ENCODE measurements around the gene RAB20. TPM values are rescaled to one million over a fixed set of nuclear protein-coding genes. Genes with fewer than 3 reads are reported as not detected.

RAB20 gene
- total RNA-seq, 1 donor from 2014 or later, result 2.6 TPM

DNA sequence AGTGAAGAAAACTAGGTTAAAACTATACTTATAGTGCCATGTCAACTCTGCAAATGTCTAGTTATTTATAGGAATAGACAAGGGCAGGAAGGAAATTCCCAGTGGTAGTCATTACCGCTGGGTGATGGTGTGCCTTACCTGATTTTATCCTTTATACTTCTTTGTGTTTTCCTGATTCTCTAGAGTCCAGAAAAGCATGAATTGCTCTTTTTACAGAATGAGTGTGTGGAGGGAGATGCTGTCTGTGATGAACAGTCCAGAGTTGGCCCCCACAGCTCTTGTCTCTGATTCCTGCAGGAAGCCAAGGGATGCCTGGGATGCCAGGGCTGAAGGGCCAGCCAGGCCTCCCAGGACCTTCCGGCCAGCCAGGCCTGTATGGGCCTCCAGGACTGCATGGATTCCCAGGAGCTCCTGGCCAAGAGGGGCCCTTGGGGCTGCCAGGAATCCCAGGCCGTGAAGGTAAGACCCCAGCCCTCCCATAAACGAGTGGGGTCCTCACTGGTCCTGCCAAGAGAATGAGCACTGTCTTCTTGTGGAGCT lies 83.7 kb downstream of the RAB20 start:
- Histone ChIP-seq H2AFZ (ENCODE audit: low read depth, low read length) (no peak overlapping the region), H3K79me2 (ENCODE audit: insufficient read depth, low read length) (no peaks in the 10 kb centered on the region), H3K4me2 (ENCODE audit: low read length) (no peak overlapping the region), H3K9me3 (ENCODE audit: insufficient read depth, low read depth, low read length) (no peaks in the 10 kb centered on the region), H3K36me3 (ENCODE audit: insufficient read depth, low read length) (peaks cover 58% of the 10 kb centered on the region), H3K9ac (ENCODE audit: low read length) (no peak overlapping the region), H4K20me1 (ENCODE audit: insufficient read depth, low read length) (peaks cover 62% of the 10 kb centered on the region), H3K4me3 (ENCODE audit: insufficient read depth, low read depth, low read length) (no peak overlapping the region), H3K4me1 (ENCODE audit: insufficient read depth, low read length) (no peaks in the 10 kb centered on the region), H3K27me3 (ENCODE audit: insufficient read depth, low read length) (no peaks in the 10 kb centered on the region), H3K27ac (ENCODE audit: low read depth, low read length) (no peak overlapping the region)
- no peak for TF ChIP-seq EZH2 (IDR thresholded peaks at IDR 0.05; ENCODE audit: insufficient read depth, low read length)
- TF ChIP-seq, protein P1, sequence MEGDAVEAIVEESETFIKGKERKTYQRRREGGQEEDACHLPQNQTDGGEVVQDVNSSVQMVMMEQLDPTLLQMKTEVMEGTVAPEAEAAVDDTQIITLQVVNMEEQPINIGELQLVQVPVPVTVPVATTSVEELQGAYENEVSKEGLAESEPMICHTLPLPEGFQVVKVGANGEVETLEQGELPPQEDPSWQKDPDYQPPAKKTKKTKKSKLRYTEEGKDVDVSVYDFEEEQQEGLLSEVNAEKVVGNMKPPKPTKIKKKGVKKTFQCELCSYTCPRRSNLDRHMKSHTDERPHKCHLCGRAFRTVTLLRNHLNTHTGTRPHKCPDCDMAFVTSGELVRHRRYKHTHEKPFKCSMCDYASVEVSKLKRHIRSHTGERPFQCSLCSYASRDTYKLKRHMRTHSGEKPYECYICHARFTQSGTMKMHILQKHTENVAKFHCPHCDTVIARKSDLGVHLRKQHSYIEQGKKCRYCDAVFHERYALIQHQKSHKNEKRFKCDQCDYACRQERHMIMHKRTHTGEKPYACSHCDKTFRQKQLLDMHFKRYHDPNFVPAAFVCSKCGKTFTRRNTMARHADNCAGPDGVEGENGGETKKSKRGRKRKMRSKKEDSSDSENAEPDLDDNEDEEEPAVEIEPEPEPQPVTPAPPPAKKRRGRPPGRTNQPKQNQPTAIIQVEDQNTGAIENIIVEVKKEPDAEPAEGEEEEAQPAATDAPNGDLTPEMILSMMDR (IDR thresholded peaks at IDR 0.05; ENCODE audit: insufficient read depth, low read depth, low read length), result no peak
- H3K9me3 Mint-ChIP-seq (ENCODE audit: unreplicated experiment), result peaks cover 4% of the 10 kb centered on the region
- no peak overlapping the region for H3K4me3 Mint-ChIP-seq (ENCODE audit: unreplicated experiment)
- H3K27ac Mint-ChIP-seq (ENCODE audit: unreplicated experiment), result no peak overlapping the region
- peaks cover 47% of the 10 kb centered on the region for H3K36me3 Mint-ChIP-seq (ENCODE audit: low read depth, unreplicated experiment)
- peaks cover 6% of the 10 kb centered on the region for H3K4me1 Mint-ChIP-seq (ENCODE audit: low read depth, unreplicated experiment)
- DNase-seq (ENCODE audit: low read depth) (no peak), FAIRE-seq (no peak)
- H3K27me3 Mint-ChIP-seq (ENCODE audit: low read depth, unreplicated experiment), result no peaks in the 10 kb centered on the region

DNA sequence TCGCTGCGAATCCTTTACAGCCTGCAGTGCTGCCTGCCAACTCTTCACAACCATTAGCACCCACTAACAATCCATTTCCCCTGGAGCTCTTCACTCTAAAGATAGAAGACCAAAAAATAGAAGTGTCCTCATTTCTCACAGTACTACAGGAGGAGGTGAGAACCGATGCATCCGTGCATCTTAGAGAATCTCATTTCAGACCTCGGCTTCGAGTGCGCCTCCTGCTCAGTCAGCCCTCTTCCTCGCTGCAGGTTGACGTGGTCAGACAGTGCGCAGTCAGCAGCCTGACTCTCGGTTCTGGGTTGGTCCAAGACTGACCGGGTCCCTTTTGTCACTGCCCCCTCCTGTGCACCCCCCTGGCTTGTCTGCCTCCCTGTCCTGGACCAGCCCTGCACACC lies 85.3 kb downstream of the RAB20 start:
- Mint-ChIP-seq H3K9me3 (ENCODE audit: unreplicated experiment) (no peaks in the 10 kb centered on the region), H3K36me3 (ENCODE audit: low read depth, unreplicated experiment) (peaks cover 50% of the 10 kb centered on the region), H3K4me3 (ENCODE audit: unreplicated experiment) (no peak overlapping the region), H3K27ac (ENCODE audit: unreplicated experiment) (no peak overlapping the region), H3K4me1 (ENCODE audit: low read depth, unreplicated experiment) (peaks cover 10% of the 10 kb centered on the region), H3K27me3 (ENCODE audit: low read depth, unreplicated experiment) (no peaks in the 10 kb centered on the region)
- Histone ChIP-seq H3K4me2 (ENCODE audit: low read length) (no peak overlapping the region), H4K20me1 (ENCODE audit: insufficient read depth, low read length) (peaks cover 63% of the 10 kb centered on the region), H3K79me2 (ENCODE audit: insufficient read depth, low read length) (no peaks in the 10 kb centered on the region), H3K4me1 (ENCODE audit: insufficient read depth, low read length) (peaks cover 6% of the 10 kb centered on the region), H3K4me3 (ENCODE audit: insufficient read depth, low read depth, low read length) (no peak overlapping the region), H3K36me3 (ENCODE audit: insufficient read depth, low read length) (peaks cover 58% of the 10 kb centered on the region), H3K9ac (ENCODE audit: low read length) (no peak overlapping the region), H3K9me3 (ENCODE audit: insufficient read depth, low read depth, low read length) (no peaks in the 10 kb centered on the region), H3K27ac (ENCODE audit: low read depth, low read length) (no peak overlapping the region), H3K27me3 (ENCODE audit: insufficient read depth, low read length) (no peaks in the 10 kb centered on the region), H2AFZ (ENCODE audit: low read depth, low read length) (no peak overlapping the region)
- no peak for FAIRE-seq
- DNase-seq (ENCODE audit: low read depth), result no peak
- TF ChIP-seq EZH2 (IDR thresholded peaks at IDR 0.05; ENCODE audit: insufficient read depth, low read length), result no peak
- TF ChIP-seq, protein P1 (IDR thresholded peaks at IDR 0.05; ENCODE audit: insufficient read depth, low read depth, low read length), result no peak

DNA sequence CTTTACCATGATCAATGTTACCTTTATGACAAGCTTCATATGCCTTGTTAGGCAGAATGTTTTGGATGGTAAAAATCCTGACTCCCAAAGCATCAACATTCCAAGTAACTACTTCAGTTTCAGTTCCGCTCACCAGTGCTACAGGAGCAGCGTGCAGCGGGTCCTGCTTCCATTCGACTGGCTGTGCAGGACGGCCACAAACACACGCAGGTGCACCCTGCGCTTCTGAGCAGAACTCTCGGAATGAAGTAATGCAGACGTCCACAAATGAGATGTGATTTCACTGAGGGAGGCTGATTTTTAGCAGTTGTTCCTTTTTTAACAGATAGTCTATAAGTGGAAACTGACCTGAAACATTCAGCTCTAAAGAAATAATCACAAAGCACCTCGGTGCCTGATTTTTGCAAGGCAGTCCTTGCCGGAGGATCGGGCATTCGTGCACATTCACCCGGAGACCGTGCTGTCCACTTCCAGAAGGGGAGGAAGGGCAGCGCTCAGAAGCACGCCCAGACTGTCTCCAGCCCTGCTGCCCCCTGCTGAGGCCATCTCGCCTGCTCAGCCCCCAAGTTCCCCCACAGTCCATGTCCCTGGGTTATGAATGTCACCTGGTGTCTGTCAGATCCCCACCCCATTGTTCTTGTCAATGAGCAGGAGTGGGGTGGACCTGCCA lies 85.8 kb downstream of the RAB20 start:
- FAIRE-seq (no peak), DNase-seq (ENCODE audit: low read depth) (no peak)
- H4K20me1 ChIP-seq (ENCODE audit: insufficient read depth, low read length), result peaks cover 68% of the 10 kb centered on the region
- no peaks in the 10 kb centered on the region for H3K9me3 ChIP-seq (ENCODE audit: insufficient read depth, low read depth, low read length)
- no peak overlapping the region for H2AFZ ChIP-seq (ENCODE audit: low read depth, low read length)
- Mint-ChIP-seq H3K27ac (ENCODE audit: unreplicated experiment) (no peak overlapping the region), H3K27me3 (ENCODE audit: low read depth, unreplicated experiment) (no peaks in the 10 kb centered on the region), H3K4me3 (ENCODE audit: unreplicated experiment) (no peak overlapping the region), H3K36me3 (ENCODE audit: low read depth, unreplicated experiment) (peaks cover 55% of the 10 kb centered on the region), H3K9me3 (ENCODE audit: unreplicated experiment) (no peaks in the 10 kb centered on the region), H3K4me1 (ENCODE audit: low read depth, unreplicated experiment) (peaks cover 10% of the 10 kb centered on the region)
- H3K36me3 ChIP-seq (ENCODE audit: insufficient read depth, low read length), result peaks cover 58% of the 10 kb centered on the region
- H3K4me3 ChIP-seq (ENCODE audit: insufficient read depth, low read depth, low read length), result no peak overlapping the region
- no peak overlapping the region for H3K9ac ChIP-seq (ENCODE audit: low read length)
- no peaks in the 10 kb centered on the region for H3K79me2 ChIP-seq (ENCODE audit: insufficient read depth, low read length)
- H3K4me1 ChIP-seq (ENCODE audit: insufficient read depth, low read length), result peaks cover 6% of the 10 kb centered on the region
- no peak overlapping the region for H3K4me2 ChIP-seq (ENCODE audit: low read length)
- H3K27me3 ChIP-seq (ENCODE audit: insufficient read depth, low read length), result no peaks in the 10 kb centered on the region
- no peak overlapping the region for H3K27ac ChIP-seq (ENCODE audit: low read depth, low read length)
- TF ChIP-seq, protein P1 (IDR thresholded peaks at IDR 0.05; ENCODE audit: insufficient read depth, low read depth, low read length), result no peak
- TF ChIP-seq EZH2 (IDR thresholded peaks at IDR 0.05; ENCODE audit: insufficient read depth, low read length), result no peak

Measured in astrocyte (in vitro differentiated cells and primary cell).